RCC 7860 (cell line): ENCODE measurements around the gene DOK7.

Experiments used
- DNase-seq: peaks from one replicate; pipeline ENCODE4 v3.0.0-alpha.2; 2015; ENCODE audit warnings: low spot score
- FAIRE-seq: peaks from 2 replicates; lab custom pipeline; 2012; peaks lifted over from hg19 to GRCh38; lab: Jason Lieb, UNC

The DOK7 gene

GRCh38 chr4:3472411-3473141, 9.5 kb downstream of the DOK7 start:
- DNase-seq, result no peak
- no peak for FAIRE-seq

GRCh38 chr4:3473181-3473950, 10.3 kb downstream of the DOK7 start:
- no peak for DNase-seq
- FAIRE-seq, result no peak

GRCh38 chr4:3473996-3474765, 11.1 kb downstream of the DOK7 start:
- no peak for FAIRE-seq

GRCh38 chr4:3475041-3475712, 12.1 kb downstream of the DOK7 start:
- FAIRE-seq, result no peak

More at GRCh38 chr4:3473996-3474765, 11.1 kb downstream of the DOK7 start:
- no peak for DNase-seq

GRCh38 chr4:3475713-3476260, 12.7 kb downstream of the DOK7 start:
- no peak for DNase-seq
- FAIRE-seq, result no peak

More at GRCh38 chr4:3475041-3475712, 12.1 kb downstream of the DOK7 start:
- DNase-seq, result no peak

GRCh38 chr4:3476341-3476747, 13.2 kb downstream of the DOK7 start:
- no peak for DNase-seq
- no peak for FAIRE-seq

GRCh38 chr4:3476936-3477749, 14.0 kb downstream of the DOK7 start:
- FAIRE-seq, result no peak
- DNase-seq, result no peak

GRCh38 chr4:3477750-3478430, 14.8 kb downstream of the DOK7 start:
- DNase-seq (no peak), FAIRE-seq (no peak)

- no peak for FAIRE-seq
- no peak for DNase-seq
Observed at GRCh38 chr4:3478446-3479357, 15.6 kb downstream of the DOK7 start.

- FAIRE-seq (no peak), DNase-seq (no peak)
Observed at GRCh38 chr4:3479358-3480101, 16.4 kb downstream of the DOK7 start.

- FAIRE-seq (peak; percentile 73), DNase-seq (peak; percentile 68)
Observed at GRCh38 chr4:3480528-3481112, 17.5 kb downstream of the DOK7 start.

- DNase-seq (no peak), FAIRE-seq (no peak)
Observed at GRCh38 chr4:3481113-3481531, 18.0 kb downstream of the DOK7 start.

GRCh38 chr4:3481783-3482393, 18.8 kb downstream of the DOK7 start:
- FAIRE-seq (no peak), DNase-seq (no peak)

- FAIRE-seq (no peak), DNase-seq (no peak)
Observed at GRCh38 chr4:3482707-3483106, 19.6 kb downstream of the DOK7 start.

- peak; percentile 94 for DNase-seq
- peak; percentile 86 for FAIRE-seq
Observed at GRCh38 chr4:3483471-3483921, 20.4 kb downstream of the DOK7 start.
